ENCODE data around the gene SMARCA2. TPM values are rescaled to one million over a fixed set of nuclear protein-coding genes. Genes with fewer than 3 reads are reported as not detected.

SMARCA2 gene
- total and polyA plus RNA-seq, 9 donors = 108 to 404 (median 199) TPM

GRCh38 chr9:2047144-2047671 lies 32.1 kb downstream of the SMARCA2 start:
- no peak overlapping the region for H3K27ac ChIP-seq
- H3K4me3 ChIP-seq = no peak overlapping the region
- 82 to 84% (median 82%) methylated on average over 54 of the region's 54 CpGs for WGBS, 3 donors
- no peaks in the 10 kb centered on the region for H3K27me3 ChIP-seq
- no peak for DNase-seq
- no peaks in the 10 kb centered on the region for H3K9me3 ChIP-seq
- no peaks in the 10 kb centered on the region for H3K36me3 ChIP-seq
- H3K4me1 ChIP-seq (ENCODE audit: insufficient read depth) = peaks cover 1% of the 10 kb centered on the region
- intact Hi-C loops (cut with DNase I) = loop anchor here in 1 of 4 donors (10.0 kb wide), 1 partner anchor 102 kb away; no protein-coding TSS in a partner anchor
- TF ChIP-seq POLR2A (IDR thresholded peaks at IDR 0.05) (no peak), CTCF (IDR thresholded peaks at IDR 0.05) (no peak), EP300 (IDR thresholded peaks at IDR 0.05) (no peak)

- TF ChIP-seq CTCF (IDR thresholded peaks at IDR 0.05) (no peak), POLR2A (IDR thresholded peaks at IDR 0.05) (no peak), EP300 (IDR thresholded peaks at IDR 0.05) (no peak)
- no peak for DNase-seq
- intact Hi-C loops (cut with DNase I) = loop anchor here in 1 of 4 donors (10.0 kb wide), 1 partner anchor 103 kb away; no protein-coding TSS in a partner anchor
- 72 to 79% (median 75%) methylated on average over 5 of the region's 5 CpGs for WGBS, 3 donors
- Histone ChIP-seq H3K27ac (no peak overlapping the region), H3K4me1 (ENCODE audit: insufficient read depth) (peaks cover 1% of the 10 kb centered on the region), H3K9me3 (no peaks in the 10 kb centered on the region), H3K27me3 (no peaks in the 10 kb centered on the region), H3K4me3 (no peak overlapping the region), H3K36me3 (no peaks in the 10 kb centered on the region)
Measured at GRCh38 chr9:2047916-2048315, 32.8 kb downstream of the SMARCA2 start.

- TF ChIP-seq POLR2A (IDR thresholded peaks at IDR 0.05) (no peak), EP300 (IDR thresholded peaks at IDR 0.05) (no peak), CTCF (IDR thresholded peaks at IDR 0.05) (no peak)
- WGBS, 3 donors = 75 to 87% (median 80%) methylated on average over 3 of the region's 3 CpGs
- no peak for DNase-seq
- H3K27ac ChIP-seq = no peak overlapping the region
- H3K4me1 ChIP-seq (ENCODE audit: insufficient read depth) = no peaks in the 10 kb centered on the region
- no peaks in the 10 kb centered on the region for H3K27me3 ChIP-seq
- no peak overlapping the region for H3K4me3 ChIP-seq
- H3K36me3 ChIP-seq = no peaks in the 10 kb centered on the region
- intact Hi-C loops (cut with DNase I) = no loop called here
- H3K9me3 ChIP-seq = no peaks in the 10 kb centered on the region
Measured at GRCh38 chr9:2050236-2050635, 35.1 kb downstream of the SMARCA2 start.

- intact Hi-C loops (cut with DNase I) = no loop called here
- no peaks in the 10 kb centered on the region for H3K36me3 ChIP-seq
- DNase-seq = no peak
Measured at GRCh38 chr9:2053883-2054845, 39.0 kb downstream of the SMARCA2 start.

More at GRCh38 chr9:2053883-2054845, 39.0 kb downstream of the SMARCA2 start:
- H3K4me1 ChIP-seq (ENCODE audit: insufficient read depth) = no peaks in the 10 kb centered on the region
- no peak overlapping the region for H3K4me3 ChIP-seq
- TF ChIP-seq EP300 (IDR thresholded peaks at IDR 0.05) (no peak), CTCF (IDR thresholded peaks at IDR 0.05) (no peak), POLR2A (IDR thresholded peaks at IDR 0.05) (no peak)
- H3K27ac ChIP-seq = no peak overlapping the region
- H3K9me3 ChIP-seq = no peaks in the 10 kb centered on the region
- H3K27me3 ChIP-seq = no peaks in the 10 kb centered on the region
- 67 to 76% (median 69%) methylated on average over 10 of the region's 10 CpGs for WGBS, 3 donors
